ENCODE data around the gene VRK1. TPM values are rescaled to one million over a fixed set of nuclear protein-coding genes. Genes with fewer than 3 reads are reported as not detected.

VRK1 gene
- total RNA-seq, 1 experiment from 2014 or later: 26.5 TPM

GRCh38 chr14:96790186-96790585 lies 7.0 kb upstream of the VRK1 start:
- POLR2A ChIA-PET: no interaction called here
- no peaks in the 10 kb centered on the region; the same call in 1 of the 2 replicates for H3K27me3 ChIP-seq (ENCODE audit: control insufficient read depth, insufficient read depth, low read length)
- no TSS peak for BruUV-seq (replicated peaks)
- intact Hi-C loops (cut with micrococcal nuclease; ENCODE audit: unreplicated experiment): no loop called here
- no peak overlapping the region for H3K4me3 ChIP-seq (ENCODE audit: low read depth in 2 of 2, low read length in 2 of 2)
- H3K27ac ChIP-seq (ENCODE audit: low read length): no peak overlapping the region
- no peaks in the 10 kb centered on the region for H3K9me3 ChIP-seq (ENCODE audit: control insufficient read depth, insufficient read depth, low read depth, low read length)
- no peaks in the 10 kb centered on the region for H3K4me1 ChIP-seq (ENCODE audit: control insufficient read depth, insufficient read depth, low read length)
- no peaks in the 10 kb centered on the region for H3K36me3 ChIP-seq (ENCODE audit: control insufficient read depth, insufficient read depth, low read length)
- CTCF ChIA-PET: no interaction called here
- DNase-seq (ENCODE audit: low read depth, low spot score) (no peak), ATAC-seq (no peak)
- TF ChIP-seq TCF7L2 (IDR thresholded peaks at IDR 0.05; ENCODE audit: low read depth, low read length) (no peak), POLR2AphosphoS5 (IDR thresholded peaks at IDR 0.05; ENCODE audit: low read depth, low read length) (no peak), CTCF (IDR thresholded peaks at IDR 0.05) (no peak), SIN3A (IDR thresholded peaks at IDR 0.05; ENCODE audit: borderline replicate concordance, insufficient read depth, low read depth, low read length) (no peak), REST (IDR thresholded peaks at IDR 0.05; ENCODE audit: insufficient read depth in 1 of 2, low read depth in 2 of 2, low read length in 1 of 2) (no peak)
- in situ Hi-C loops (cut with HindIII; ENCODE audit: low pct_unique_long_range_greater_than_20kb, low sequenced_read_pairs): no loop called here

- H3K9me3 ChIP-seq (ENCODE audit: control insufficient read depth, insufficient read depth, low read depth, low read length): no peaks in the 10 kb centered on the region
- BruUV-seq (replicated peaks): no TSS peak
- H3K27me3 ChIP-seq (ENCODE audit: control insufficient read depth, insufficient read depth, low read length): no peaks in the 10 kb centered on the region; the same call in 1 of the 2 replicates
- in situ Hi-C loops (cut with HindIII; ENCODE audit: low pct_unique_long_range_greater_than_20kb, low sequenced_read_pairs): no loop called here
- H3K27ac ChIP-seq (ENCODE audit: low read length): no peak overlapping the region
- no peak overlapping the region for H3K4me3 ChIP-seq (ENCODE audit: low read depth in 2 of 2, low read length in 2 of 2)
- ChIA-PET CTCF (no interaction called here), POLR2A (no interaction called here)
- intact Hi-C loops (cut with micrococcal nuclease; ENCODE audit: unreplicated experiment): no loop called here
- H3K4me1 ChIP-seq (ENCODE audit: control insufficient read depth, insufficient read depth, low read length): no peaks in the 10 kb centered on the region
- H3K36me3 ChIP-seq (ENCODE audit: control insufficient read depth, insufficient read depth, low read length): no peaks in the 10 kb centered on the region
- TF ChIP-seq CTCF (IDR thresholded peaks at IDR 0.05): no peak
- TF ChIP-seq REST (IDR thresholded peaks at IDR 0.05; ENCODE audit: insufficient read depth in 1 of 2, low read depth in 2 of 2, low read length in 1 of 2): no peak
- no peak for TF ChIP-seq SIN3A (IDR thresholded peaks at IDR 0.05; ENCODE audit: borderline replicate concordance, insufficient read depth, low read depth, low read length)
- TF ChIP-seq TCF7L2 (IDR thresholded peaks at IDR 0.05; ENCODE audit: low read depth, low read length): no peak
- TF ChIP-seq POLR2AphosphoS5 (IDR thresholded peaks at IDR 0.05; ENCODE audit: low read depth, low read length): no peak
- DNase-seq (ENCODE audit: low read depth, low spot score): no peak
- no peak for ATAC-seq
These were observed 6.5 kb upstream of the VRK1 start for GRCh38 chr14:96790706-96791105.

All from Panc1 (cell line).